ENCODE data around the gene CCDC91.

DNA sequence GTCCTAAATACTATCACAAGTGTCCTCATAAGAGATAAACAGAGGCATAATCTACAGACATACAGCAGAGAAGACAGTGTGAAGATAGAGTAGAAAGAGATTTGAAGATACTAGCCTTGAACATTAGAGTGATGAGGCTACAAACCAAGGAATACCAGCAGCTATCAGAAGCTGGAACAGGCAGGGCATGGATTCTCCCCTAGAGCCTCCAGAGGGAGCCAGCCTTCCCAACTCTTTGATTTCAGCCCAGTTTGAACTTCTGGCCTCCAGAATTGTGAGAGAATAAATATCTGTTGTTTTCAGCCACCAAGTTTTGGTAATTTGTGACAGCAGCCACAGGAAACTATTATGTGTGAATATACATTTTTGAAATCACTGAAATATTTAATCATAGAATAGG lies 47.2 kb downstream of the CCDC91 start:
- no peak for TF ChIP-seq TAF1 (IDR thresholded peaks at IDR 0.05; ENCODE audit: borderline replicate concordance, low read depth, low read length)
- TF ChIP-seq POLR2A (IDR thresholded peaks at IDR 0.05; ENCODE audit: low read depth, low read length): no peak
